PC-9 (cell line): ENCODE data around the gene GPR135. TPM values are rescaled to one million over a fixed set of nuclear protein-coding genes. Genes with fewer than 3 reads are reported as not detected.
A peak's percentile ranks its signal among the peaks of the same experiment; 100 is the strongest.

Experiments
- BruUV-seq: library from RNA; stranded (reverse); fragments of 400-500 nt; replicated peaks from 2 replicates; lab custom pipeline; 2021; lab: Mats Ljungman, UMichigan
- CTCF ChIA-PET: fragments of 300-600 bp; sonication (Branson Sonifier 250); formaldehyde crosslinking; loops from one replicate; lab custom pipeline; 2022; ENCODE audit warnings: antibody characterized with exemption; lab: Charles Lee
- POLR2A ChIA-PET: fragments of 300-600 bp; sonication (Branson Sonifier 250); formaldehyde crosslinking; loops from one replicate; lab custom pipeline; 2022; ENCODE audit warnings: antibody characterized with exemption; ENCODE audit not compliant: unreplicated experiment; lab: Charles Lee
- DNase-seq, 2 experiments: peaks; one replicate each; pipeline versions ENCODE4 v3.0.0 to v3.0.0-alpha.2; 2015 to 2022; ENCODE audit warnings: mixed read lengths in 1 of 2
- H2AFZ ChIP-seq: fragments of 200-600 bp; sonication (generic); 2 replicates; pipeline ENCODE4 v1.8.1; 2017; ENCODE audit warnings: antibody characterized with exemption
- H3F3A ChIP-seq: fragments of 200-600 bp; sonication (generic); 2 replicates; pipeline ENCODE4 v1.8.1; 2017; ENCODE audit warnings: antibody characterized with exemption, mild to moderate bottlenecking, low read depth; ENCODE audit not compliant: insufficient read depth
- H3K27ac ChIP-seq: fragments of 200-600 bp; sonication (generic); 2 replicates; pipeline ENCODE4 v1.6.1; 2016; ENCODE audit warnings: mixed run types
- H3K27me3 ChIP-seq: fragments of 200-600 bp; sonication (generic); 2 replicates; pipeline ENCODE4 v1.6.1; 2016; ENCODE audit warnings: low read depth, mixed run types; ENCODE audit not compliant: insufficient read depth
- H3K36me3 ChIP-seq: fragments of 200-600 bp; sonication (generic); 2 replicates; pipeline ENCODE4 v1.6.1; 2016; ENCODE audit warnings: low read depth, mixed run types
- H3K4me1 ChIP-seq: fragments of 200-600 bp; sonication (generic); replicated peaks from 2 replicates; pipeline ENCODE4 v1.6.1; 2016; ENCODE audit warnings: mixed run types; ENCODE audit not compliant: insufficient read depth
- H3K4me2 ChIP-seq: fragments of 200-600 bp; sonication (generic); 2 replicates; pipeline ENCODE4 v1.6.1; 2017; ENCODE audit warnings: mixed run types
- H3K4me3 ChIP-seq: fragments of 200-600 bp; sonication (generic); 2 replicates; pipeline ENCODE4 v1.6.1; 2016; ENCODE audit warnings: mixed run types
- H3K79me2 ChIP-seq: fragments of 200-600 bp; sonication (generic); 2 replicates; pipeline ENCODE4 v1.6.1; 2017; ENCODE audit warnings: low read depth, mixed run types
- H3K9me2 ChIP-seq: fragments of 200-600 bp; sonication (generic); 2 replicates; pipeline ENCODE4 v1.8.1; 2017; ENCODE audit warnings: mild to moderate bottlenecking; ENCODE audit not compliant: insufficient read depth
- H3K9me3 ChIP-seq: fragments of 200-600 bp; sonication (generic); 2 replicates; pipeline ENCODE4 v1.8.1; 2016; ENCODE audit warnings: low read depth; ENCODE audit not compliant: insufficient read depth
- H4K20me1 ChIP-seq: fragments of 200-600 bp; sonication (generic); 2 replicates; pipeline ENCODE4 v1.8.1; 2017; ENCODE audit not compliant: insufficient read depth
- CTCF ChIP-seq: fragments of 200-600 bp; sonication (generic); conservative IDR thresholded peaks from 2 replicates; pipeline ENCODE4 v1.6.1; 2017; ENCODE audit warnings: mixed run types, antibody characterized with exemption, mild to moderate bottlenecking, moderate library complexity
- EZH2 ChIP-seq: fragments of 200-600 bp; sonication (generic); IDR thresholded peaks from 2 replicates; pipeline ENCODE4 v1.8.0; 2017; ENCODE audit warnings: antibody characterized with exemption, low read depth
- intact Hi-C: fragments of 100-400 bp; cut with micrococcal nuclease; formaldehyde crosslinking; loops from one replicate; pipeline ENCODE4 v1.10.0; 2022; ENCODE audit not compliant: unreplicated experiment
- total RNA-seq: library from RNA; stranded (reverse); gene quantifications from 2 replicates; pipeline ENCODE4 v1.2.3, GENCODE V29; 2021

Gene GPR135
- total RNA-seq, 1 experiment from 2014 or later: 15.2 TPM

- Histone ChIP-seq H3K36me3 (0 out of 2 replicates have a peak, but pooled peaks cover 4% of the 10 kb centered on the region), H3K4me2 (no peak overlapping the region), H3K4me3 (no peak overlapping the region), H3K27me3 (no peaks in the 10 kb centered on the region), H3K9me2 (no peaks in the 10 kb centered on the region), H4K20me1 (no peaks in the 10 kb centered on the region), H3K9me3 (no peaks in the 10 kb centered on the region; the same call in 1 of the 2 replicates), H3K4me1 (peaks cover 13% of the 10 kb centered on the region; the same call in 1 of the 2 replicates), H2AFZ (no peak overlapping the region), H3F3A (no peaks in the 10 kb centered on the region), H3K27ac (no peak overlapping the region), H3K79me2 (no peaks in the 10 kb centered on the region)
- no peak for DNase-seq
- intact Hi-C loops: no loop called here
- ChIA-PET CTCF (no interaction called here), POLR2A (no interaction called here)
- TF ChIP-seq EZH2: no peak
- no peak for TF ChIP-seq CTCF
- no TSS peak for BruUV-seq
Observed at GRCh38 chr14:59435101-59435500, 30.1 kb downstream of the GPR135 start.

GRCh38 chr14:59429790-59430189, 35.4 kb downstream of the GPR135 start:
- no peak overlapping the region for H3K4me2 ChIP-seq
- ChIA-PET CTCF (no interaction called here), POLR2A (interaction anchor here (0.6 kb wide), 1 partner anchor 68 kb away, joined by 3 read pairs; no protein-coding TSS in a partner anchor)
- H3K27me3 ChIP-seq: no peaks in the 10 kb centered on the region
- no peak overlapping the region for H3K4me3 ChIP-seq
- H3K9me2 ChIP-seq: no peaks in the 10 kb centered on the region
- no peak overlapping the region for H2AFZ ChIP-seq
- intact Hi-C loops: no loop called here
- no peak overlapping the region for H3K27ac ChIP-seq
- H3F3A ChIP-seq: no peaks in the 10 kb centered on the region
- H3K9me3 ChIP-seq: no peaks in the 10 kb centered on the region
- H3K79me2 ChIP-seq: no peaks in the 10 kb centered on the region
- H4K20me1 ChIP-seq: no peaks in the 10 kb centered on the region
- DNase-seq: no peak
- no TSS peak for BruUV-seq
- H3K36me3 ChIP-seq: no peaks in the 10 kb centered on the region
- no peaks in the 10 kb centered on the region for H3K4me1 ChIP-seq
- TF ChIP-seq EZH2: no peak

GRCh38 chr14:59428581-59429012, 36.6 kb downstream of the GPR135 start:
- Histone ChIP-seq H3K9me3 (no peaks in the 10 kb centered on the region), H2AFZ (no peak overlapping the region), H3K9me2 (no peaks in the 10 kb centered on the region), H3K27me3 (no peaks in the 10 kb centered on the region), H3K36me3 (no peaks in the 10 kb centered on the region), H3F3A (no peaks in the 10 kb centered on the region), H3K4me2 (no peak overlapping the region), H3K4me3 (no peak overlapping the region), H3K79me2 (no peaks in the 10 kb centered on the region), H3K27ac (no peak overlapping the region), H4K20me1 (no peaks in the 10 kb centered on the region), H3K4me1 (no peaks in the 10 kb centered on the region)
- no TSS peak for BruUV-seq
- no peak for DNase-seq
- intact Hi-C loops: no loop called here
- TF ChIP-seq CTCF (0 out of 2 replicates have a peak, but pooled peaks have one; percentile 32), EZH2 (no peak)
- ChIA-PET POLR2A (interaction anchor here (0.8 kb wide), 1 partner anchor 9 kb away, joined by 4 read pairs; no protein-coding TSS in a partner anchor), CTCF (no interaction called here)
